HEK293T (cell line): ENCODE measurements around the gene DVL1.

ENCODE experiments used
- FOXM1 ChIP-seq: fragments of 450-650 bp; IDR thresholded peaks from 2 replicates; pipeline ENCODE4 v1.6.1; 2017; ENCODE audit warnings: mild to moderate bottlenecking, borderline replicate concordance
- NFRKB ChIP-seq: fragments of 450-650 bp; IDR thresholded peaks from 2 replicates; pipeline ENCODE4 v1.6.1; 2016; ENCODE audit warnings: mild to moderate bottlenecking, moderate library complexity
- SP1 ChIP-seq: fragments of 450-650 bp; IDR thresholded peaks from 2 replicates; pipeline ENCODE4 v1.6.1; 2017

- TF ChIP-seq FOXM1 (no peak), NFRKB (no peak), SP1 (no peak)
Measured at GRCh38 chr1:1308756-1309250, 40.4 kb downstream of the DVL1 start.
